GM19324 (cell line): Measurements from ENCODE around the gene IFT20.

Experiments used
- ATAC-seq: cut with Tn5 transposase; IDR thresholded peaks from one replicate; pipeline ENCODE4 v1.9.1; 2021; ENCODE audit warnings: mild to moderate bottlenecking, moderate library complexity; ENCODE audit not compliant: unreplicated experiment, low FRiP score

The IFT20 gene

GRCh38 chr17:28338056-28338768, 2.9 kb upstream of the IFT20 start:
- ATAC-seq, result no peak

- ATAC-seq, result peak; percentile 1
Measured at GRCh38 chr17:28335959-28336871, 943 bp upstream of the IFT20 start.

DNA sequence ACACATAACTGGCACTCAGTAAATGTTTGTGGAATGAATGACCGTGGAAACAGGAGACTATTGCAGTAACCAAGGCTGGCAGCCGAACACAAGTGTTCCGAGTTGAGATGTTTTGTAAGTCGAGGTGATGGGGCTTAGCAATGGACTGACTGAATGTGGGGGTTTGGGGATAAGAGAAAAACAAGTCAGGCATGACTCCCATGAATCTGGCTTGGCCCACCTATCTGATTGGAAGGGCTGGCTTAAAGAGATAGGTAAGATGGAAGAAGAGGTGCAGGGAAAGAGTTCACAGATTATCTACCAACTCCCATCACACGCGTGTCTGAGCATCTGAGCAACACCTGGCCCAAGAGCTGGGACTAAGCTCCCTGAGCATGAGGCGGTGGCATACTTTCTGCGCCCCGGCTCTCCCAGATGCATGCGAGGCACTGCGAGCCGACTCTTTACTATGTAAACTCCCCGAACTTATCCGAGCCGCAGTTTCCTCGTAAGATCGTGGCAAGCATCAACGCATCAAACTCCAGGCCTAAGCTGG, 539 bp downstream of the IFT20 start:
- ATAC-seq, result no peak

DNA sequence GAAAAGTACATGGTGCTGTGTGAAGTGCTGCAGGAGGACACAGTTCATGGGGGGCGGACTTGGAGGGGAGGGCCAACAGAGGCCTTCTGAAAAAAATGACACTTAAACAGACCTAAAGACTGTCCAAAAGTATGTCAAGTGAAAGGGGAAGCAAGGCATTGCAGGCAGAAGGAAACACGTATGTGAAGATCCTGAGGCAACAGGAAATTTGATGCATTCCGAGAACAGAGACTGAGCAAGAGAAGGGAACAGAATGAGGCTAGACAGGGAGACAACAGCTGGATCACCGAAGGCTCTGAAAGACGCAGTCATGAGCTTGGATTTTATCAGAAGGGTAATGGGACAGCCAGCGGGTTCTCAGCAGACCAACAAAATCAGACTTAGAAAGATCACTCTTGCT, 1.1 kb downstream of the IFT20 start:
- ATAC-seq, result no peak

DNA sequence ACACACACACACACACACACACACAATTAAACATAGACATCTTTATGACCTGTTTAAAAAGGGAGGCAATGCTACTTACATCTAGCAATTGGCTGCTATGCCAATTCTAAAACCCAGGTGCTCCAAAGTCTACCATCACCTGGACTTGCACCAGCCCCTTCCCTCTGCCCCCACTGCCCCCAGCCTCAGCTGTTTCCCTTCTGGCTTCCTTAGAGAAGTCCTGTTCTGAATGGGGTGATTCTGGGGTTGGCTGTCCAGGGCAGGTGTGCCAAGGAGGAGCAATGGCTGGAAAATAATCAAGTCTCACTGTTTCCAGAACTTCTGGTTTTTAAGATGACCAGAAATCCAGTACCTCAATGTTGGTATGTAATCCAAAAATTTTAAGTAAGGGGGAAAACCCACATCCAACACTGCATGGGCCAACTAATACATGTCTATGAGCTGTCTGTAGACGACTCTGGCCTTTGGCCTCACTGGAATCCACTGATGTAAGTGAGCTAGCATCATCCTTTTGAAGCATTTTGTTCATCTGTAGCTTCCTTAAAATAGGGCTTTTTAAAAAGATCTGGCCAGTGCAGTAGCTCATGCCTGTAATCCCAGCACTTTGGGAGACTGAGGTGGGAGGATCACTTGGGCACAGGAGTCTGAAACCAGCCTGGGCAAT, 2.1 kb downstream of the IFT20 start:
- ATAC-seq, result no peak

- no peak for ATAC-seq
Measured at GRCh38 chr17:28331891-28332420, 3.3 kb downstream of the IFT20 start.

DNA sequence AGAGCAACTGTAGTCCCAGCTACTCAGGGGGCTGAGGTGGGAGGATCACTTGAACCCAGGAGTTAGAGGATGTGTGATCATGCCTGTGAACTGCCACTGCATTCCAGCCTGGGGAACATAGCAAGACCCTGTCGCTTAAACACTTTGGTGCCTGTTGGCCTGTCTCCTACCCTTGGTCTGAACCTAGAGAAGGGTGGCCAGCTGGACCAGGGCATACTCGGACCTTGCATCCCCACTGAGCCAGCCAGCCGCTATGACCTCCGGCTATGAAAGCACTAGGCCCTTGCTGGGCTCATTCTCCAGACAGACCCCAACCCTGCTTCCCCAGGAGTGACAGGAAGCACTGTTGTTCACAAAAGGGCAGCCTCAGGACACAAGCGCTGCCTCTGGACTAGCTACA, 4.6 kb downstream of the IFT20 start:
- no peak for ATAC-seq

- no peak for ATAC-seq
Measured at GRCh38 chr17:28328325-28328724, 6.9 kb downstream of the IFT20 start.

DNA sequence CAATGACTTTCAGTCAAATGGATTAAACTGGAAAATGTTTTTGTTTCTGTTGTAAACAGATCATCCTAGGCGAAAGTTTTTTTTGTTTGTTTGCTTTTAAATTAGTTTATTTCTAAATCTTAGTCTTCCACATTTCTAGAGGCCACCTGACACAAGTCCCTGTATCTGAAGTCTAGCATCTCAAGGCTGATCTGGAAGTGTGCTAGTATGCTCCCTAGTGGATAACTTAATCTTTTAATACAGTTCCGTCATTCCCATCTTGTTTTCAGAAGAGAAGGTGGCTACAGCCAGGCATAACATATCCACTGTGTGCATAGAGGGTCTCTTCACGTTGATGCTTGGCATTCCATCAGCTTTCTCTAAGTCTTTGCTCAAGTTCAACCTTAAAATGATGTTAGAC, 7.6 kb downstream of the IFT20 start:
- ATAC-seq, result no peak

GRCh38 chr17:28327031-28327607, 8.2 kb downstream of the IFT20 start:
- ATAC-seq, result no peak

DNA sequence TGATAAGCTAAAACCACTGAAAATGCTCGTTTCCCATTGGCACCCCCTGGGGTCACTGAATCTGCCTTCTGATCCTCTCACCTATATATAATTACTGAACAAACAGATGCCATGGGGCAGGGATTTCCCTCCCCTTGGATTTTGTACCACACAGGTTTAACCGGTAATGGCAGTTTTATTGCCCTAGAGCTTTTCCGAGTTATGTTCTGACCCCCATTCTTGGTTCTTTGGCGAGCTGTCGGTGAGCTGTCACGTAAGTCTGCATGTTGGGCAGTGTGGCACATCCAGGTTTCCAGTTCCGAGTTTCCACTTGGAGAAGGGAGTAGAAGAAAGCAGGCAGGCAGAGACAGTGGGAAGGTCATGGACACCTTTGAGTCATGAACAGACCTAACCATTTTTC, 9.2 kb downstream of the IFT20 start:
- ATAC-seq, result no peak

DNA sequence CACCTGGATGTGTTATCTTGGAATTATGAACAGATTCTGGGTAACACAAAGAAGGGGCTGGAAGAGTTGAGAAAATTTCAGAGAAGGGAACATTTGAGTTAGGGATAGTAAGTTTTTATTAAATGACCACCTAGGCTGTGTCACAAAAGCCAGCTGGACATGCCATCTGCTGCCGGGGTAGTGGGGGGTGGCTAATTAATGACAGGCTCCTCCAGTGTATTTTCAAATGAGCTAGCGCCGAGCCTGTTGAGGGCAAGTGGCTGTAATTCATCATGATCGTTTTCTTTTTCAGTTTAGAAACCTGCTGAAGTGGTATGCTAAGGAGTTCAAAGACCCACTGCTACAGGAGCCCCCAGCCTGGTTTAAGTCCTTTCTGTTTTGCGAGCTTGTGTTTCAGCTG, 10.1 kb downstream of the IFT20 start:
- ATAC-seq, result no peak

DNA sequence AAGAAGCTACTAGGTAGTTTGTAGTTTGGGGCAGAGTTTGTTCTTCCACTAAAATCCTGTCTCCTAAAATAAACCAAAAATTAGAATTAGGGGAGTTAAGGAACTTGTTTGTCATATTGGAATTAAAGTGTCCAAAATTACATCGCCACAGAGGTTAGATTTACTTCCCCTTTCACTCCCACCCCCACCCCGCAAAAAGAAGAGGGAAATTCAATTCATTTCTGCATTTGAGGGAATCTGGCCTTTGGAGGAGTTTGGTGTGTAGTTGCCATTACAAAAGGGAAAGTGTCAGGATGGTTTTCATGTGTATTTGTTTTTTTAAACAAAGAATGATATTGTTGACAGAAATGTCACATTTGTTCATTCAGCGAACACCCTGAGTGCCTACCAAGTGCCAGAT, 10.5 kb downstream of the IFT20 start:
- no peak for ATAC-seq

DNA sequence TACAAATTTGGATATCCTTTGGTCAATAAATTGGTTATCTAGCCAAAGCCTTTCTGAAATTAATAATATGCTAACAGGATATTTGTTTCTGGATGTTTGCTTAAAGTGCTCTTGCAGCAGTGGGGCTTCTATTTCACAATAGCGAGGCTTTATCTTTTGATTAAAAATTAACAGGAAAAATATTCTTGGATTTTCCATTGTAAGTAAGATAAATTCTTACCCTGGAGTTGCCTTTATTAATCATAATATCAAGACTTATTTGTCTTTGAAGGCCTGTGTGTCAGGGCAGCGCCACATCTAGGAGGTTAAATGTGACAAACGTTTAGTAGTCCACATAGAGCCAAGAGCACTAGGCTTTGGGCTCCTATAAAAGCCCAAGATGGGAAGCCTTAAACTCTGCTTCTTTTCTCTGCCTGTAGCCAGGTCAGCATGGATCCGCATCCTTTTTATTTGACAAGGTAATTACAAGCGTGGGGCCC, 11.0 kb downstream of the IFT20 start:
- ATAC-seq, result no peak

DNA sequence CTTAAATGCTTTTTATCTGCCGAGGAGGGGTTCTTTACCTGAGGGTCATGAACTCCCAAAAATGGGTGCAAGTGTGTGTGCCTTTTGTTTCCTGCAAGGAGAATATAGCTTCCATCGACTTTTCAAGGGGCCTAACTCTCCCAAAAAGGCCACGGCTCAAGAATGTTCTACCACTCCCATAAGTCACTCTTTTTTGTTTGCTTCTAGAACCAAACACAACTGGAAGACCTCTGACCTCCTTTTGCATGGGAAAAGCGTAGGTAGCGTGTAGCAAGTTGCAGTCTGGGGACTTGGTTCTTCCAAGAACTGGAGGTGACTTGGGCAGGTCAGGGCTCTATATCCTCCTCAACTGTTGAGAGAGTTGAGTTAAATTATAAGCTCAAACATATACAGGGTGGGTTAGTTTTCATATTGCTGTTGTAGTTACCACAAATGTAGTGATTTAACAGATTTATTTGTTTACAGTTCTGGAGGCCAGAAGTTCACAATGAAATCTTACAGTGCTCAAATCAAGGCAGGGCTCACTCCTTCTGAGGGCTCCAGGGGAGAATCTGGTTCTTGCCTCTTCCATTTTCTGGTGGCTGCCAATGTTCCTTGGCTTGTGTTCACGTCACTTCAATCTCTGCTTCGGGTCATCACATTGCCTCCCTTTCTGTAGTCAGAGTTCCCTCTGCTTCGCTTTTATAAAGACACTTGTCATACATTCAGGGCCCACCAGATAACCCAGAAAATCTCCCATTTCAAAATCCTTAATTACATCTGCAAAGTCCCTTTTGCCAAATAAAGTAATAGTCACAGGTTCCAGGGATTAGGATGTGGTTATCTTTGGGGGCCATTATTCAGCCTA, 14.8 kb downstream of the IFT20 start:
- no peak for ATAC-seq

GRCh38 chr17:28319598-28319935, 15.7 kb downstream of the IFT20 start:
- ATAC-seq, result no peak

- ATAC-seq, result peak; percentile 98
Measured at GRCh38 chr17:28318759-28319597, 16.3 kb downstream of the IFT20 start, which contains the start of gene TMEM97. TMEM97 (plus strand) TSS chr17:28319200; CDS start chr17:28319240, 40 bp downstream.

- ATAC-seq, result peak; percentile 7
Measured at GRCh38 chr17:28317966-28318758, 17.1 kb downstream of the IFT20 start.
